ENCODE data around the gene SRGAP1. TPM values are rescaled to one million over a fixed set of nuclear protein-coding genes. Genes with fewer than 3 reads are reported as not detected.

The SRGAP1 gene
- total RNA-seq, 1 experiment from 2014 or later: 26.8 TPM

- POLR2A ChIA-PET: no interaction called here
- no peaks in the 10 kb centered on the region for H3K27me3 ChIP-seq (ENCODE audit: control insufficient read depth, insufficient read depth, low read length)
- H3K36me3 ChIP-seq (ENCODE audit: control insufficient read depth, insufficient read depth, low read length): no peaks in the 10 kb centered on the region; the same call in 1 of the 2 replicates
- H3K27ac ChIP-seq (ENCODE audit: low read length): peak overlapping the region; percentile 70; the same call in 1 of the 2 replicates
- in situ Hi-C loops (cut with HindIII; ENCODE audit: low pct_unique_long_range_greater_than_20kb, low sequenced_read_pairs) (no loop called here), intact Hi-C loops (cut with micrococcal nuclease; ENCODE audit: unreplicated experiment) (loop anchor here (10.0 kb wide), 1 partner anchor 192 kb away; the partner anchor contains the start of gene SRGAP1)
- peaks cover 8% of the 10 kb centered on the region; the same call in 1 of the 2 replicates for H3K9me3 ChIP-seq (ENCODE audit: control insufficient read depth, insufficient read depth, low read depth, low read length)
- no peak for ATAC-seq
- no peak for TF ChIP-seq POLR2AphosphoS5 (IDR thresholded peaks at IDR 0.05; ENCODE audit: low read depth, low read length)
- TF ChIP-seq TCF7L2 (IDR thresholded peaks at IDR 0.05; ENCODE audit: low read depth, low read length): no peak
- TF ChIP-seq, protein P1, sequence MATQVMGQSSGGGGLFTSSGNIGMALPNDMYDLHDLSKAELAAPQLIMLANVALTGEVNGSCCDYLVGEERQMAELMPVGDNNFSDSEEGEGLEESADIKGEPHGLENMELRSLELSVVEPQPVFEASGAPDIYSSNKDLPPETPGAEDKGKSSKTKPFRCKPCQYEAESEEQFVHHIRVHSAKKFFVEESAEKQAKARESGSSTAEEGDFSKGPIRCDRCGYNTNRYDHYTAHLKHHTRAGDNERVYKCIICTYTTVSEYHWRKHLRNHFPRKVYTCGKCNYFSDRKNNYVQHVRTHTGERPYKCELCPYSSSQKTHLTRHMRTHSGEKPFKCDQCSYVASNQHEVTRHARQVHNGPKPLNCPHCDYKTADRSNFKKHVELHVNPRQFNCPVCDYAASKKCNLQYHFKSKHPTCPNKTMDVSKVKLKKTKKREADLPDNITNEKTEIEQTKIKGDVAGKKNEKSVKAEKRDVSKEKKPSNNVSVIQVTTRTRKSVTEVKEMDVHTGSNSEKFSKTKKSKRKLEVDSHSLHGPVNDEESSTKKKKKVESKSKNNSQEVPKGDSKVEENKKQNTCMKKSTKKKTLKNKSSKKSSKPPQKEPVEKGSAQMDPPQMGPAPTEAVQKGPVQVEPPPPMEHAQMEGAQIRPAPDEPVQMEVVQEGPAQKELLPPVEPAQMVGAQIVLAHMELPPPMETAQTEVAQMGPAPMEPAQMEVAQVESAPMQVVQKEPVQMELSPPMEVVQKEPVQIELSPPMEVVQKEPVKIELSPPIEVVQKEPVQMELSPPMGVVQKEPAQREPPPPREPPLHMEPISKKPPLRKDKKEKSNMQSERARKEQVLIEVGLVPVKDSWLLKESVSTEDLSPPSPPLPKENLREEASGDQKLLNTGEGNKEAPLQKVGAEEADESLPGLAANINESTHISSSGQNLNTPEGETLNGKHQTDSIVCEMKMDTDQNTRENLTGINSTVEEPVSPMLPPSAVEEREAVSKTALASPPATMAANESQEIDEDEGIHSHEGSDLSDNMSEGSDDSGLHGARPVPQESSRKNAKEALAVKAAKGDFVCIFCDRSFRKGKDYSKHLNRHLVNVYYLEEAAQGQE (IDR thresholded peaks at IDR 0.05; ENCODE audit: insufficient read depth in 1 of 2, low read depth in 2 of 2, low read length in 1 of 2): no peak
- TF ChIP-seq SIN3A (IDR thresholded peaks at IDR 0.05; ENCODE audit: borderline replicate concordance, insufficient read depth, low read depth, low read length): no peak
- TF ChIP-seq CTCF (IDR thresholded peaks at IDR 0.05): no peak
- no TSS peak for BruUV-seq (replicated peaks)
- CTCF ChIA-PET: no interaction called here
- H3K4me3 ChIP-seq (ENCODE audit: low read depth in 2 of 2, low read length in 2 of 2): no peak overlapping the region
- H3K4me1 ChIP-seq (ENCODE audit: control insufficient read depth, insufficient read depth, low read length): peaks cover 29% of the 10 kb centered on the region
- no peak for DNase-seq (ENCODE audit: low read depth, low spot score)
These were observed 191.9 kb downstream of the SRGAP1 start for GRCh38 chr12:64036414-64036813.

DNA sequence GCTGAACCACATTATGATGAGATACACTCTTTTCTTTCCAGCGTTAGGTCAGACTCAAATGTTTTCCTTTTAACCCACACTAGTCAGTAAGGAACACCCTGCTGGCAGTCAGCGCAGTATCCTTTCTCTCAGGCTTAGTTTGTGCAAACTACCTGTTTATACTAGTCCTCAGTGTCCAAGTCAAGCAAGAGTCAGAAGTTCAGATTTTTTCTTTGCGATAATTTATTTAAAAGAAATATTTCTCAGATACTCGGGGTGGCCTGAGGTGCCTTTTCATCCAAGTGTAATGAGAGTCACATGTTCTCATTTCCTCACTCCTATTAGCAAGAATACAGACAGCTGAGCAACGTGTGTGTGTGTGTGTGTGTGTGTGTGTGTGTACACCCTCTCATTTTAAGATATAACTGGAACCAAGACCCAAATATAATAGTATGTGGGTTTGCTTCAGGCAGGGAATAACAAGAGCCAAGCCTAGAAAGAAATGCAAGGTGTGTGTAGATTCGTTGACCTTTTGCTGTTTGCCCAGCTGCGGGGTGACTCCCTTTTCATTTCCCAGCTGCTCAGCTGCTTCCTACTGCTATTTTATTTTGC is 194.9 kb downstream of the SRGAP1 start:
- intact Hi-C loops (cut with micrococcal nuclease; ENCODE audit: unreplicated experiment): loop anchor here (10.0 kb wide), 1 partner anchor 195 kb away; the partner anchor contains the start of gene SRGAP1
- no TSS peak for BruUV-seq (replicated peaks)
- DNase-seq (ENCODE audit: low read depth, low spot score): peak; percentile 38
- TF ChIP-seq CTCF (IDR thresholded peaks at IDR 0.05): no peak
- TF ChIP-seq, protein P1 (IDR thresholded peaks at IDR 0.05; ENCODE audit: insufficient read depth in 1 of 2, low read depth in 2 of 2, low read length in 1 of 2): no peak
- no peak for TF ChIP-seq SIN3A (IDR thresholded peaks at IDR 0.05; ENCODE audit: borderline replicate concordance, insufficient read depth, low read depth, low read length)
- peak; percentile 84 for TF ChIP-seq TCF7L2 (IDR thresholded peaks at IDR 0.05; ENCODE audit: low read depth, low read length)
- peak; percentile 33; the same call in 1 of the 2 replicates for TF ChIP-seq POLR2AphosphoS5 (IDR thresholded peaks at IDR 0.05; ENCODE audit: low read depth, low read length)
- H3K4me3 ChIP-seq (ENCODE audit: low read depth in 2 of 2, low read length in 2 of 2): peak overlapping the region; percentile 3 to 41; a peak in 2 of 4 replicates
- peaks cover 5% of the 10 kb centered on the region; the same call in 1 of the 2 replicates for H3K36me3 ChIP-seq (ENCODE audit: control insufficient read depth, insufficient read depth, low read length)
- peaks cover 29% of the 10 kb centered on the region for H3K4me1 ChIP-seq (ENCODE audit: control insufficient read depth, insufficient read depth, low read length)
- ChIA-PET POLR2A (interaction anchor here (0.6 to 1.3 kb wide), 2 partner anchors 22 to 58 kb away, joined by 3 read pairs; no protein-coding TSS in a partner anchor), CTCF (interaction anchor here (0.7 kb wide), 1 partner anchor 101 kb away, joined by 6 read pairs; no protein-coding TSS in a partner anchor)
- peak overlapping the region; percentile 84 for H3K27ac ChIP-seq (ENCODE audit: low read length)
- no peaks in the 10 kb centered on the region for H3K27me3 ChIP-seq (ENCODE audit: control insufficient read depth, insufficient read depth, low read length)
- in situ Hi-C loops (cut with HindIII; ENCODE audit: low pct_unique_long_range_greater_than_20kb, low sequenced_read_pairs): no loop called here
- H3K9me3 ChIP-seq (ENCODE audit: control insufficient read depth, insufficient read depth, low read depth, low read length): 0 out of 2 replicates have a peak, but pooled peaks cover 2% of the 10 kb centered on the region
- ATAC-seq: peak; percentile 87
